HG02970 (cell line): Measurements from ENCODE around the gene RTL5.

Source experiments
- ATAC-seq: cut with Tn5 transposase; IDR thresholded peaks from one replicate; pipeline ENCODE4 v1.9.1; 2021; ENCODE audit warnings: mild to moderate bottlenecking, moderate library complexity, moderate number of reproducible peaks; ENCODE audit not compliant: unreplicated experiment, low FRiP score

The RTL5 gene

GRCh38 chrX:72080150-72080549 is 51.6 kb downstream of the RTL5 start:
- no peak for ATAC-seq

- ATAC-seq = no peak
Observed at GRCh38 chrX:72079607-72080006, 52.1 kb downstream of the RTL5 start.

GRCh38 chrX:72078411-72078810 is 53.3 kb downstream of the RTL5 start:
- no peak for ATAC-seq
